GM18861 (cell line): ENCODE results near the gene CLCN1.

Source experiments
- ATAC-seq: cut with Tn5 transposase; IDR thresholded peaks from one replicate; pipeline ENCODE4 v1.9.1; 2021; ENCODE audit not compliant: unreplicated experiment

CLCN1 gene

DNA sequence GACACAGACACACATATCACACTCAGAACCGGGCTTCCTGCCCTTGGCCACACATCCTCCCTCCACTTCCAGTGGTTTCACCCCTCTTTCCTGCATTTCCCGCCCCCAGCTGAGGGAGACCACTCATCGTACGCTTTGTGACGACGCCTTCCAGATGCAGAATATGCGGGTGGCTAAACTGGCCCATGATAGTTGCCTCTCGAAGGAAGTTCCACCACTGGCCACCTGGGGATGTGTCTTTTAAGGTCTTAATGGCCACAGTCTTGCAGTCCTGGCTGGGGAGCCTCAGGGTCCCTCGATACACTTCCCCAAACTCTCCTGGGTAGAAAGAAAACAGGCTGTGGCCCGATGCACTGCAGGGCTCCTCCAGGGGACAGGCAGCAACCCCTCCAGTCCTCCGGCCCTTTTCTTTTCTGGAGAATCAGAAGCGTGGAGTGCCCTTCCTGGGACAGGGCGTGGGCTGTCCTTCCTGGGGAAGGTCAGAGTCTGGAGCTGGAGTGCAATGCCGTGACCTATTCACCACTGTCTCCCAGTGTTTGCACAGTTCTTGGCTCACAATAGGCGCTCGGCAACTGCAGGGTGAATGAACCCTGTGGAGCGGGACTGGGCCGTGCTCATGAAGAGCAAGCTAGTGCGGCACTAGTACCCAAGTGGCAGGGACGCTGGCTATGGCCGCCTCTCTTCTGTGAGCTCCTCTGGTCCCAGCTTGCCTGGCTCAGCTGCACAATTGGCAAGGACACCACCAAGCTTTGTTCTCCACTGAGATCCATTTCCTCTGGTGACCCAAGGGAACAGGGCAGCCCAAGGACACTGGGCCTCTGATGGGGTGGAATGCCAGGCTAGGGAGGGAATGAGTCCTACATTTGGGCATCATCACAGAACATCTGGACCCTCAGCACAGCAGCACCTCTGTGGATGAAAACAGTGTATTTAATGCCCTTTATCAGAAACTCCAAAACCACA, 79.6 kb downstream of the CLCN1 start:
- ATAC-seq, result no peak

DNA sequence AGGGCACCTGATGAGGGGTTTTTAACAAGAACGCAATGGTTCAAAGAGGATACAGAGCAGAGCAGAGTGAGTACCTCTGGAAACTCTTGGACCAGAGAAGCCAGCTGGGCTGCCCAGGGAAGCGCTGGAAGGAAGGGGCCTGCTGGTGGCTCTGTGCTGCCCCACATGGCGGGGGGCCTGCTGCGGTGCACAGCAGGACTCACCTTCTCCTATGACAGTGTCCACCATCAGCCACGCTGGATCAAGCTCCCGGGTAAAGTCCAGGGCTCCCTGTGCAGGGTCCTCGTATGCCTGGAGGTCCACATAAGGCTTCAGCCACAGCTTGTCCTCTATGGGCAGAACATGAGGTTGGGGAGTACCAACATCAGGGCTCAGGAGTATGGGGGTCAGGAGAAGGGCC, 80.3 kb downstream of the CLCN1 start:
- no peak for ATAC-seq

DNA sequence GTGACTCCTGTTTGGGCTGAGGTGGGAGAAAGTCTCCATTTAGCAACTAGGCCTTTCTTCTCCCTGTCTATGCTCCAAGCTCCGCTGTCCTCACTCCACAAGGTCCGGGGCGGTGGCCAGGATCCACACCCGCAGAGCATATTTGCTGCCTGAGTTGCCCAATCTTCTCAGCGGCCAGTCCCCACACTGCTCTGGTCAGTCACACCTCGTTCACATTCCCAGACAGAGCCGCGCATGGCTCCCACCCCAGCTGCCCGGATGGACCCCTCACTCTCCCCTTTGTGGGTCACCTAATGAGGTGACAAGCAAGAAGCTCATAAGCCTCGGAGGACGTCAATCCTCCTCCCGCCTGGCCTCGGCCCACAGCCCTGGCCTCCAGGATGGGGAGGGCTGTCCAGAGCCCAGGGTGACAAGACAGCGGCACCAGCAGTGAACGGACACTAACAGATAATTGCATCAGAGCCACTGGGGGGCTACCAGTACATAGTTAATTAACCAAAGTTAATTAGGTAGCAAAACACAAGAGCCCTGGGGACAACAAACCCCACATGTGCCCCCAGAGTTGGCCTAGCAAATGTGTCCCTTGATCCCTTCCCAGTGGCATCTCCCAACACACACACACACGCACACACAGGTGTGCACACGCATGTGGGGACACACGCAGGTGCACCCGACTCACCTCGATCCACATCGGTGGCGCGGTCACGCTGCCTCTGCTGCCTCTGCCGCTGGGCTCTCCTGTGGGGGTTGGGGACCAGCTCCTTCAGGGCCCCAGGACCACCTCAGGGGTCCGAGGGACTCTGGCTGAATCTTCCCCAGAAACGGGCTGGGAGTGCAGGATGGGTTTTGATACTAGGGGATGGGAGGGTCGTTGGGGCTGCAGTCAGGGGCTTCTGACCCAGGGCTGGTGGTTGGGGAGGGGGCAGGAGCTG, 81.0 kb downstream of the CLCN1 start:
- ATAC-seq, result no peak

DNA sequence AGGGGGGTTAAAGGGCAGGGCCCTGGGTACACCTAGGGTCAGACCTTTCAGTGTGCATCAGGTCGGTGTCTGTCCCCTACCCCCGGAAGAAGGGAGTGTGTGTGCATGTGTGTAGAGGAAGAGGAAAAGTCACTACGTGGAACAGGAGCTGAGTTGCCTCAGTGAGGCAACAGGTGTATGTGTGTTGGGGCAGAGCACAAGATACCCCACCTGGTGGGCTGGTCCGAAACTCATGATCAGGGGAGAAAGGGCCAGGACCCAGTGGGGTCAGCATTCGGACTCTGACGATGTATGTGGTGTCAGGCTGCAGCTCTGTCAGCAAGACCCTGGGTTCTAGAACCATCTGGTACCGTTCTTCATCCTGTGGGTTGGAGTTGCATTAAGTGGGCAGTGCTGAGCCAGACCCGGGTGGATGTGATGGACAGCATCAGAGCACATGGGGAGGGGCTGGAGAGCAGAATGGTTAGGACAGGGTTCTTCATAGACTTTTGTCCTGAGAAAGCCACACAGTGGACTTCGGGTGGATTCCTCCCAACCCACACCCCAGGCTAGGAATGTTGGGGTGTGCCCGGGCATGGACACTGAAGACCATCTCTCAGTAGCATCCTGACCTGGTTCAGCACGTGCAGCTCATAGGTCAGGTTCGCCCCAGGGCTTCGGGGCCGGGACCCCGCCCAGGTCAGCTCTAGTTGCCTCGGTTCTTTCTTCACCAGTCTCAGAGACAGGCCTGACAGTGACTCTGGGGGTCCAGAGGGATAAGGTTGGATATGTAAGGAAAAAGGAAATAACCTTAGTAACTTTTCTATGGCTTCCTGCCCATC, 82.0 kb downstream of the CLCN1 start:
- ATAC-seq, result no peak

DNA sequence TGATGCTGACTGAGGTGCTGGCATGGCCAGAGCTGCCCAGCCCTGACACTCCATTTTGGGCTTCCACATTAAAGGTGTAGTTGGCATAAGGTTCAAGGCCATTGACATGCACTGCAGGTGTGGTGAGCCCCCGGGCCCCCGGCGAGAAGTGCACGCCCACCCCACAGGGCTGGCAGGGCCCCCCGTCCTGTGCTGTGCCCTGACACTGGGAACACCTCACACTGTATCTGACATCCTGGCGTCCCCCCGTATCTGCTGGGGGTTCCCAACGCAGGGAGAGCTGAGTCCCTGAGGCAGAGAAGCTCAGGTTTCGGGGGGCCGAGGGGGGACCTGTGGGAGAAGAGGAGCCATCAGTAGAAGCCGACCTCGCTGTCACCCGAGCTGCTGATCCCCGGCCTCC, 82.7 kb downstream of the CLCN1 start:
- ATAC-seq, result no peak

DNA sequence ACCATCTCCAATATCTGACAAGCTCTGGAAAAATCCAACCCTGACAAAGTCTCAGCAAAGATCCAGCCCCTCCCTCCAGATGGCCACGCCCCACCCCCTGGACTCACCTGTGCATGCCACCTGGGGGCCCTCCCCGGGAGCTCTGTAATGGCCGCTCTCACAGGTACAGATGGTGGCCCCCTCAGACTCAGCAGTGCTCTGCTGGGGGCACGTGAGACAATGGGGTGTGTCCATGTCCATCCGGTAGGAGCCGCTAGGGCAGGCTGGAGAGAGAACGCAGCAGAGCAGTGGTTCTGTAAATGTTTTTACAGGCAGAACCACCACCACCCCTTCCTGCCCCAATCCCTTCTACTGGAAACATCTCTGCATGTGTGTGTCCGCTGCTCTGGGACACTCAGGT, 83.2 kb downstream of the CLCN1 start:
- no peak for ATAC-seq

DNA sequence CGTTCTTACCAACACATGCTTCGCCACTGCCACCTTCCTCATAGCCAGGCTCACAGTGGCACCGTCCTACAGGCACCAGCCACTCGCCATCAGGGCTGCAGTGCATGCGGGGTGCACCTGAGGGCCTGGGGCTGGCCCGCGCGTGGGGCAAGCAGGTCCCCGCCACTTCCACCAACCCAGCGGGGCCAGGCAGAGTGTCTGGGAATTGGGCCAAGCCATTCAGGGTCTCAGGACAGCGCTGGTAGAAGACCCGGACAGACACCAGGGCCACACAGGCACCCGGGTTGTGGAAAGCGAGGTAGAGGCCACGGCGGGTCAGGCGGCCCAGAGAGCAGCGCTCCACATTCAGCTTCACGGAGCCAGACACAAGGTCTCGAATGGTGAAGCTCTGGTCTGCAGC, 83.7 kb downstream of the CLCN1 start:
- no peak for ATAC-seq

DNA sequence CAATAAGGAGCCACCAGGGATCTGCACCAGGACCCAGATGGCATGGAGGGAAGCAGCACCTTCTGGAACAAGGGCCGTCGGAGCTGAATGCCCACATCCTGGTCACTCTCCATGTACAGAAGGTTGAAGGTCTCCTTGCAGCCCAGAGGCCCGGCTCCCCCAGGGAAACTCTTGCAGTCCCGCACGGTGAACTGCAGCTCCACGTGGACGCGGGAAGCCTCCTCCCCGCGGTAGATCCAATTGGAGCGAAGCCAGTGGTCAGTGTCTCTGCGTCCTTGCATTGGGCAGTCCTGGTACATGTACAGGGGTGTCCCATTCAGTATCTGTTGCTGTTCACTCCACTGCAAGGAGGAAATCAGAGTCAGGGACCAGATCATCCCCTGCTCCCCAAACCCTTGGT, 85.4 kb downstream of the CLCN1 start:
- ATAC-seq, result no peak
